Panc1 (cell line): ENCODE measurements around the gene SCAF4. TPM values are rescaled to one million over a fixed set of nuclear protein-coding genes. Genes with fewer than 3 reads are reported as not detected.
A peak's percentile ranks its signal among the peaks of the same experiment; 100 is the strongest.

Experiments used
- ATAC-seq: fragments of 200-7000 bp; cut with Tn5 transposase; 2 replicates; pipeline ENCODE4 v1.9.1; 2020; ENCODE audit warnings: mild to moderate bottlenecking, moderate library complexity
- BruUV-seq: library from RNA; stranded (reverse); fragments of 400-500 nt; replicated peaks from 2 replicates; lab custom pipeline; 2021; lab: Mats Ljungman, UMichigan
- CTCF ChIA-PET: fragments of 300-600 bp; sonication (Branson Sonifier 250); formaldehyde crosslinking; loops from one replicate; lab custom pipeline; 2022; ENCODE audit warnings: antibody characterized with exemption; lab: Charles Lee
- POLR2A ChIA-PET: fragments of 300-600 bp; sonication (Branson Sonifier 250); formaldehyde crosslinking; loops from one replicate; lab custom pipeline; 2022; ENCODE audit warnings: antibody characterized with exemption; lab: Charles Lee
- DNase-seq: peaks from one replicate; pipeline ENCODE4 v3.0.0-alpha.2; 2010; ENCODE audit warnings: low read depth, low spot score
- H3K27ac ChIP-seq: 2 replicates; pipeline ENCODE4 v1.5.1; 2011; ENCODE audit warnings: mild to moderate bottlenecking, low read length, inconsistent platforms
- H3K27me3 ChIP-seq: fragments of 200-500 bp; sonication (Bioruptor generic); 2 replicates; pipeline ENCODE4 v1.6.0; 2014; ENCODE audit warnings: low read length, inconsistent platforms; ENCODE audit not compliant: control insufficient read depth, insufficient read depth
- H3K36me3 ChIP-seq: fragments of 200-500 bp; sonication (Bioruptor generic); 2 replicates; pipeline ENCODE4 v1.5.1; 2014; ENCODE audit warnings: inconsistent platforms, mild to moderate bottlenecking, low read length, moderate library complexity; ENCODE audit not compliant: control insufficient read depth, insufficient read depth
- H3K4me1 ChIP-seq: 2 replicates; pipeline ENCODE4 v1.5.1; 2011; ENCODE audit warnings: inconsistent platforms, mild to moderate bottlenecking, low read length, moderate library complexity; ENCODE audit not compliant: control insufficient read depth, insufficient read depth
- H3K4me3 ChIP-seq, 2 experiments: 2 replicates each; pipeline ENCODE4 v1.5.1; 2011 to 2012; ENCODE audit warnings: low read depth in 2 of 2, low read length in 2 of 2, mild to moderate bottlenecking in 2 of 2, inconsistent platforms in 1 of 2, moderate library complexity in 1 of 2
- H3K9me3 ChIP-seq: fragments of 200-500 bp; sonication (Bioruptor generic); 2 replicates; pipeline ENCODE4 v1.5.1; 2014; ENCODE audit warnings: low read depth, mild to moderate bottlenecking, inconsistent platforms, low read length, moderate library complexity; ENCODE audit not compliant: control insufficient read depth, insufficient read depth
- POLR2AphosphoS5 ChIP-seq: IDR thresholded peaks from 2 replicates; pipeline ENCODE4 v1.6.1; 2012; ENCODE audit warnings: mild to moderate bottlenecking, low read depth, low read length, moderate library complexity
- SIN3A ChIP-seq: IDR thresholded peaks from 2 replicates; pipeline ENCODE4 v1.6.1; 2012; ENCODE audit warnings: low read depth, mild to moderate bottlenecking, low read length, moderate library complexity, borderline replicate concordance; ENCODE audit not compliant: insufficient read depth
- TCF7L2 ChIP-seq: IDR thresholded peaks from 2 replicates; pipeline ENCODE4 v1.6.1; 2011; ENCODE audit warnings: mild to moderate bottlenecking, low read depth, low read length, inconsistent platforms
- in situ Hi-C: cut with HindIII; loops from 2 replicates; pipeline ENCODE4 v1.10.0; 2016; ENCODE audit warnings: low sequenced_read_pairs, low pct_unique_long_range_greater_than_20kb
- intact Hi-C: fragments of 100-400 bp; cut with micrococcal nuclease; formaldehyde crosslinking; loops from one replicate; pipeline ENCODE4 v1.10.0; 2022; ENCODE audit not compliant: unreplicated experiment
- total RNA-seq: library from RNA; stranded (reverse); gene quantifications from one replicate; pipeline ENCODE4 v1.2.1, GENCODE V29; 2021; ENCODE audit not compliant: unreplicated experiment
- TF ChIP-seq, protein P1 (sequence below), 2 experiments: IDR thresholded peaks; 2 replicates each; pipeline ENCODE4 v1.6.1; 2011 to 2012; ENCODE audit warnings: low read depth in 2 of 2, control low read depth in 1 of 2, low read length in 1 of 2, mild to moderate bottlenecking in 1 of 2, moderate library complexity in 1 of 2; ENCODE audit not compliant: insufficient read depth in 1 of 2
- TF ChIP-seq, protein P2 (sequence below): fragments of 450-650 bp; IDR thresholded peaks from 2 replicates; pipeline ENCODE4 v1.5.1; 2017; ENCODE audit warnings: mild to moderate bottlenecking

The SCAF4 gene
- total RNA-seq, 1 experiment from 2014 or later: 28.4 TPM

DNA sequence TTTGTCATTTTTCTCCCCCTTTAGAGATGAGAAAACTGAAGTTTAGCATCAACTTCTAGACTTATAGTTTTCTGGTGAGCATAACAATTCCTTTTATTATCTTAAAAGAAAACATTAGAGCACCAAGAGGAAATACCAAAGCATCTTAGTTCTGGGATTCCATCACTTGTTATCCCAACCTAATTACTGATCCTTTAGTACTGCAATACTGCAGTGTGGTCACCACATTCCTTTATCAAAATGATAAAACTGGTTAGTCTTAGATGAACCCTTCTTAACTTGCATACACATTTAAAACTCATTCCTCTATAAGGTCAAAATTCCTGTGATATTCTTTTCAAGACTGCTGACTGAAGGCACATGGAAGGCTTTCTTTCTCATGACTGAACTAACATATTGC is 49.3 kb downstream of the SCAF4 start:
- ChIA-PET POLR2A (no interaction called here), CTCF (no interaction called here)
- no peak overlapping the region for H3K27ac ChIP-seq
- H3K36me3 ChIP-seq: peaks cover 13% of the 10 kb centered on the region; the same call in 1 of the 2 replicates
- intact Hi-C loops: no loop called here
- ATAC-seq: no peak
- H3K27me3 ChIP-seq: no peaks in the 10 kb centered on the region
- H3K4me3 ChIP-seq: no peak overlapping the region
- in situ Hi-C loops: no loop called here
- H3K4me1 ChIP-seq: no peaks in the 10 kb centered on the region
- TF ChIP-seq SIN3A (no peak), TCF7L2 (no peak), POLR2AphosphoS5 (no peak)
- TF ChIP-seq, protein P1, sequence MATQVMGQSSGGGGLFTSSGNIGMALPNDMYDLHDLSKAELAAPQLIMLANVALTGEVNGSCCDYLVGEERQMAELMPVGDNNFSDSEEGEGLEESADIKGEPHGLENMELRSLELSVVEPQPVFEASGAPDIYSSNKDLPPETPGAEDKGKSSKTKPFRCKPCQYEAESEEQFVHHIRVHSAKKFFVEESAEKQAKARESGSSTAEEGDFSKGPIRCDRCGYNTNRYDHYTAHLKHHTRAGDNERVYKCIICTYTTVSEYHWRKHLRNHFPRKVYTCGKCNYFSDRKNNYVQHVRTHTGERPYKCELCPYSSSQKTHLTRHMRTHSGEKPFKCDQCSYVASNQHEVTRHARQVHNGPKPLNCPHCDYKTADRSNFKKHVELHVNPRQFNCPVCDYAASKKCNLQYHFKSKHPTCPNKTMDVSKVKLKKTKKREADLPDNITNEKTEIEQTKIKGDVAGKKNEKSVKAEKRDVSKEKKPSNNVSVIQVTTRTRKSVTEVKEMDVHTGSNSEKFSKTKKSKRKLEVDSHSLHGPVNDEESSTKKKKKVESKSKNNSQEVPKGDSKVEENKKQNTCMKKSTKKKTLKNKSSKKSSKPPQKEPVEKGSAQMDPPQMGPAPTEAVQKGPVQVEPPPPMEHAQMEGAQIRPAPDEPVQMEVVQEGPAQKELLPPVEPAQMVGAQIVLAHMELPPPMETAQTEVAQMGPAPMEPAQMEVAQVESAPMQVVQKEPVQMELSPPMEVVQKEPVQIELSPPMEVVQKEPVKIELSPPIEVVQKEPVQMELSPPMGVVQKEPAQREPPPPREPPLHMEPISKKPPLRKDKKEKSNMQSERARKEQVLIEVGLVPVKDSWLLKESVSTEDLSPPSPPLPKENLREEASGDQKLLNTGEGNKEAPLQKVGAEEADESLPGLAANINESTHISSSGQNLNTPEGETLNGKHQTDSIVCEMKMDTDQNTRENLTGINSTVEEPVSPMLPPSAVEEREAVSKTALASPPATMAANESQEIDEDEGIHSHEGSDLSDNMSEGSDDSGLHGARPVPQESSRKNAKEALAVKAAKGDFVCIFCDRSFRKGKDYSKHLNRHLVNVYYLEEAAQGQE (IDR thresholded peaks at IDR 0.05; ENCODE audit: insufficient read depth in 1 of 2, low read depth in 2 of 2, low read length in 1 of 2): no peak
- TF ChIP-seq, protein P2, sequence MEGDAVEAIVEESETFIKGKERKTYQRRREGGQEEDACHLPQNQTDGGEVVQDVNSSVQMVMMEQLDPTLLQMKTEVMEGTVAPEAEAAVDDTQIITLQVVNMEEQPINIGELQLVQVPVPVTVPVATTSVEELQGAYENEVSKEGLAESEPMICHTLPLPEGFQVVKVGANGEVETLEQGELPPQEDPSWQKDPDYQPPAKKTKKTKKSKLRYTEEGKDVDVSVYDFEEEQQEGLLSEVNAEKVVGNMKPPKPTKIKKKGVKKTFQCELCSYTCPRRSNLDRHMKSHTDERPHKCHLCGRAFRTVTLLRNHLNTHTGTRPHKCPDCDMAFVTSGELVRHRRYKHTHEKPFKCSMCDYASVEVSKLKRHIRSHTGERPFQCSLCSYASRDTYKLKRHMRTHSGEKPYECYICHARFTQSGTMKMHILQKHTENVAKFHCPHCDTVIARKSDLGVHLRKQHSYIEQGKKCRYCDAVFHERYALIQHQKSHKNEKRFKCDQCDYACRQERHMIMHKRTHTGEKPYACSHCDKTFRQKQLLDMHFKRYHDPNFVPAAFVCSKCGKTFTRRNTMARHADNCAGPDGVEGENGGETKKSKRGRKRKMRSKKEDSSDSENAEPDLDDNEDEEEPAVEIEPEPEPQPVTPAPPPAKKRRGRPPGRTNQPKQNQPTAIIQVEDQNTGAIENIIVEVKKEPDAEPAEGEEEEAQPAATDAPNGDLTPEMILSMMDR: no peak
- H3K9me3 ChIP-seq: no peaks in the 10 kb centered on the region
- TSS peak; percentile 18 for BruUV-seq
- no peak for DNase-seq

DNA sequence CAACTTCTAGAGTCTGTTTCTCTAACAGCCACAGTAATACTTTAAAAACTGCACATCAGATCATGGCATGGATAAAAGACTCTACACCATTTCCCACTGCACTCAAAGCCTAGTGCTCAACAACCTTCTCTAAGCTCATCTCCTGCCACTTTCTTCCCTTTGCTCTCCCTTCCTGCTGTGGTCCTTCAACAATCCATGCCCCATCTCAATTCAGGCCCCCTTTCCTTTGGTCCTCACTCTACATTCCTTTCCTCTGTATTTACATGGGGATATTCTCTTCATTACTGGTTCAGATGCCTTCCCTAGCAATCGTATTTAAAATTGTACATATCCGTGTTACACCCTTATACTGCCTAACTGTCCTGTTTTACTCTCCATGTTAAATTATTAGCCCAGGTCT is 53.4 kb downstream of the SCAF4 start:
- ATAC-seq: no peak
- Histone ChIP-seq H3K4me3 (no peak overlapping the region), H3K27ac (no peak overlapping the region), H3K36me3 (no peaks in the 10 kb centered on the region; the same call in 1 of the 2 replicates), H3K27me3 (no peaks in the 10 kb centered on the region), H3K4me1 (no peaks in the 10 kb centered on the region), H3K9me3 (no peaks in the 10 kb centered on the region)
- BruUV-seq: no TSS peak
- no peak for DNase-seq
- TF ChIP-seq, protein P1 (IDR thresholded peaks at IDR 0.05; ENCODE audit: insufficient read depth in 1 of 2, low read depth in 2 of 2, low read length in 1 of 2): no peak
- TF ChIP-seq, protein P2: no peak
- TF ChIP-seq SIN3A (no peak), POLR2AphosphoS5 (no peak), TCF7L2 (no peak)
- in situ Hi-C loops (no loop called here), intact Hi-C loops (no loop called here)
- CTCF ChIA-PET: no interaction called here
- POLR2A ChIA-PET: interaction anchor here (0.6 kb wide), 1 partner anchor 23 kb away, joined by 3 read pairs; no protein-coding TSS in a partner anchor
